Ascending aorta (tissue), 2 donors: ENCODE data around the gene TTC7B. TPM values are rescaled to one million over a fixed set of nuclear protein-coding genes. Genes with fewer than 3 reads are reported as not detected.
A peak's percentile ranks its signal among the peaks of the same experiment; 100 is the strongest.

ENCODE experiments used
- DNase-seq, 2 donors: peaks; one replicate each; pipeline ENCODE4 v3.0.0-alpha.2; 2019; ENCODE audit warnings: low spot score in 2 of 2
- H3K27ac ChIP-seq, 2 donors: fragments of 200-600 bp; sonication (generic); one replicate each; pipeline ENCODE4 v1.5.1; 2016 to 2017; ENCODE audit warnings: mild to moderate bottlenecking in 1 of 2
- H3K27me3 ChIP-seq: fragments of 200-600 bp; sonication (generic); one replicate; pipeline ENCODE4 v1.5.1; 2017
- H3K36me3 ChIP-seq, 2 donors: fragments of 200-600 bp; sonication (generic); one replicate each; pipeline ENCODE4 v1.5.1; 2016
- H3K4me1 ChIP-seq, 2 donors: fragments of 200-600 bp; sonication (generic); one replicate each; pipeline ENCODE4 v1.5.1; 2016 to 2017; ENCODE audit warnings: mild to moderate bottlenecking in 1 of 2
- H3K4me3 ChIP-seq, 2 donors: fragments of 200-600 bp; sonication (generic); one replicate each; pipeline ENCODE4 v1.5.1; 2016 to 2017; ENCODE audit warnings: mild to moderate bottlenecking in 1 of 2
- H3K9me3 ChIP-seq, 2 donors: fragments of 200-600 bp; sonication (generic); one replicate each; pipeline ENCODE4 v1.5.1; 2016
- intact Hi-C: fragments of 100-400 bp; cut with DNase I; formaldehyde crosslinking; loops from one replicate; pipeline ENCODE4 v1.15.1; 2023
- total RNA-seq: library from RNA; depleted of rRNA; stranded (reverse); fragments of >200 nt; gene quantifications from one replicate; pipeline ENCODE4 v1.1.0, GENCODE V29; 2016
- TF ChIP-seq, protein P1 (sequence below), 3 experiments: fragments of 200-600 bp in 2 of 3; fragments of 450-650 bp in 1 of 3; sonication (generic) in 2 of 3; IDR thresholded peaks; one replicate each; pipeline ENCODE4 v1.5.1; 2016 to 2019; ENCODE audit warnings: antibody characterized with exemption in 3 of 3, mild to moderate bottlenecking in 1 of 3, moderate library complexity in 1 of 3

The TTC7B gene
- total RNA-seq, 1 donor from 2014 or later: 18.5 TPM

DNA sequence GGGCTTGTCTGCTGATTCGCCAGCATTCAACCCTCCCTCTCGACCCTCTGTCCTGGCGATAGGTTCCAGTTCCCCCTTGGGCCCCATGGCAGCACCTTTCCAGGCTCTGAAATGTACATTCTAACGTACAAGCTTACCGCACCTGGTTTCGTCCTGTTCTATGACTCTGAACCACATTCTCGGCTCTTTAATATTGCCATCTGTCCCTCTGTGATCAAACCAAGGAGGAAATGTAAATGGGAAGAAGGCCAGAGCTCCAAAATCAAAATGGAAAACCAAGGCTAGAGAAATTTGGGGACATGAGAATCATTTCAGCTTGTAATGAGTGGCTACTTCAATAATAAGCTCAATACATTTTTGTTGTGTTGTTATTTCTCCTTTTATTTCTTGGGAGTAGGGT lies 117.2 kb downstream of the TTC7B start:
- no peak for DNase-seq
- H3K4me3 ChIP-seq: no peak overlapping the region
- intact Hi-C loops: loop anchor here (5.0 to 10.0 kb wide), 4 partner anchors 118 to 317 kb away; partner anchors contain the start of gene TTC7B
- H3K36me3 ChIP-seq: no peaks in the 10 kb centered on the region
- H3K27ac ChIP-seq: peak overlapping the region; percentile 76 to 86
- H3K4me1 ChIP-seq: peaks cover 12 to 25% of the 10 kb centered on the region in 2 donors
- no peaks in the 10 kb centered on the region for H3K27me3 ChIP-seq
- TF ChIP-seq, protein P1, sequence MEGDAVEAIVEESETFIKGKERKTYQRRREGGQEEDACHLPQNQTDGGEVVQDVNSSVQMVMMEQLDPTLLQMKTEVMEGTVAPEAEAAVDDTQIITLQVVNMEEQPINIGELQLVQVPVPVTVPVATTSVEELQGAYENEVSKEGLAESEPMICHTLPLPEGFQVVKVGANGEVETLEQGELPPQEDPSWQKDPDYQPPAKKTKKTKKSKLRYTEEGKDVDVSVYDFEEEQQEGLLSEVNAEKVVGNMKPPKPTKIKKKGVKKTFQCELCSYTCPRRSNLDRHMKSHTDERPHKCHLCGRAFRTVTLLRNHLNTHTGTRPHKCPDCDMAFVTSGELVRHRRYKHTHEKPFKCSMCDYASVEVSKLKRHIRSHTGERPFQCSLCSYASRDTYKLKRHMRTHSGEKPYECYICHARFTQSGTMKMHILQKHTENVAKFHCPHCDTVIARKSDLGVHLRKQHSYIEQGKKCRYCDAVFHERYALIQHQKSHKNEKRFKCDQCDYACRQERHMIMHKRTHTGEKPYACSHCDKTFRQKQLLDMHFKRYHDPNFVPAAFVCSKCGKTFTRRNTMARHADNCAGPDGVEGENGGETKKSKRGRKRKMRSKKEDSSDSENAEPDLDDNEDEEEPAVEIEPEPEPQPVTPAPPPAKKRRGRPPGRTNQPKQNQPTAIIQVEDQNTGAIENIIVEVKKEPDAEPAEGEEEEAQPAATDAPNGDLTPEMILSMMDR (IDR thresholded peaks at IDR 0.05): no peak
- no peaks in the 10 kb centered on the region for H3K9me3 ChIP-seq

DNA sequence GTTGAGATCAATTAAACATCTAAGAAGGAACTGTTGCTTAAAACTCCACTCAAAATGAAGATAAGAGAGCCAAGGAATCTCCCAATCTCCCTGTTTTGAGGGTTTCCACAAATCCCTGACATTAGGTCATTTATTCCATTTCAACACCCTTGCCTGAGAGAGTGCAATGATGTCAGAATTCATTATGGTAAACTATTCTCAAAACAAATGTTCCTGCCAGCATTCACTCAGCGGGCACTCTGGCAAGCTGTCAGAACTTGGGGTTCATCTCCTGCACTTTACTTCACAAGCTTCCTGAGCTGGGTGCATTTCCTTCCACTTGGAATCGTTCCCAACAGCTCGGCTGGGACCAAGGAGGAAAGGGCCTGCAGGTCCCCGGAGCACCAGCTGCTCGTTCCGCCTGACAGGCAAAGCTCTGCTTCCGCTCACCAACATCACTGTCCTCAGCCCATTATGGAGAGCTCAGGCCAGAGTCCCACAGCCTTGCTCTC lies 117.8 kb downstream of the TTC7B start:
- Histone ChIP-seq H3K36me3 (no peaks in the 10 kb centered on the region), H3K4me1 (peaks cover 12 to 25% of the 10 kb centered on the region in 2 donors), H3K4me3 (no peak overlapping the region), H3K9me3 (no peaks in the 10 kb centered on the region), H3K27me3 (no peaks in the 10 kb centered on the region), H3K27ac (peak overlapping the region; percentile 76 to 86)
- TF ChIP-seq, protein P1 (IDR thresholded peaks at IDR 0.05): no peak
- peak in 1 of 2 donors; percentile 79 for DNase-seq
- intact Hi-C loops: loop anchor here (5.0 to 10.0 kb wide), 4 partner anchors 119 to 316 kb away; partner anchors contain the start of gene TTC7B

DNA sequence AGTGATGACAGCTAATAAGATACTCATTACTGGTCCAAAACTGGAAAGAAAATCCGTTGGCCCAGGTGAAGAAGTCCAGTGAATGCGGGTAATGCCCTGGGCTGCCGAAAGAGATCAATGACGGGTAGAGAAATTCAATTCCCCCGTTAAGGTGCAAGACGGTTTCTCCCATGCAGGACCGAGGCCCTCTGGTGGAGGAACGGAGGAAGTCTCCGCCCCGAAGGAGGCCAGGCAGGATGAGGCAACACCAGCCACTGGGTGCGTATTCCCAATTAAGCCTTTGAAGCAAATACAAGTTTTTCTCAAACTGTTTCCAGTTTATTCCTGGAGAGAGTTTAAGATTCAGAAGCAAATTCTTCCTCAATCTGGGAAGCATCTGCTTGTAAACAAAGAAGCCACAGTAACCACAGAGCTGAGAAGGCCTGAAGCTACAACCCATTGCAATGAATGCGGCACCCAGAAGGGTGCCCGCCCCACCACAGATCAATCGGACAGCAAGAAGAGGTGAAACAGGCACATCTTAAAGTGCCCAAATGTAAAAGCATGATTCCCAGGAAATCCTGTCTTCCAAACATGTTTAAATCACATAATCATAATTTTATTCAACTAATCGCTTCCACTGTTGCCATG lies 118.5 kb downstream of the TTC7B start:
- Histone ChIP-seq H3K27ac (peak overlapping the region; percentile 76 to 86), H3K4me1 (peaks cover 12 to 25% of the 10 kb centered on the region in 2 donors), H3K27me3 (no peaks in the 10 kb centered on the region), H3K9me3 (no peaks in the 10 kb centered on the region), H3K4me3 (peak overlapping the region in 1 of 2 donors; percentile 28), H3K36me3 (no peaks in the 10 kb centered on the region)
- intact Hi-C loops: loop anchor here (1.0 to 10.0 kb wide), 8 partner anchors 23 to 395 kb away; partner anchors contain the start of gene TTC7B
- TF ChIP-seq, protein P1 (IDR thresholded peaks at IDR 0.05): peak; percentile 88 to 97 (median 95)
- peak; percentile 50 to 92 for DNase-seq

DNA sequence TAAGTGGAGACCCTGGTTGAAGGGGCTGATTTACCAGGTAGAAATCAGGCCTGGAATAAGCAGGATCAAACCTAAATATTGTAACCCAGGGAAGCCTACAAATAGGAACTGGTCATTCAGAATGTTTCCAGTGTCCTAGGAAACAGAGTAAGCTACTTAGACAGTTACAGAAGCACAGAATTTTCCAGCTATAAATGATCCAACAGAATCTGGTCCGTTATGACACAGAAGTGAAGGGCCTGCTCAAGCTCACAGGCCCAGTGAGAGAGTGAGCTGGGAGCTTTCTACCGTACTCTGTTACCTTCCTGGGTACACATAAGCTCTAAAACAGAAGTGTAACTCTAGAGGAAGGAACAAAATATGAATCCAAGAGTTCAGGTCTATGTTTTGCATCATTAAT lies 119.1 kb downstream of the TTC7B start:
- H3K27me3 ChIP-seq: no peaks in the 10 kb centered on the region
- DNase-seq: no peak
- H3K4me3 ChIP-seq: peak overlapping the region in 1 of 2 donors; percentile 28
- H3K9me3 ChIP-seq: no peaks in the 10 kb centered on the region
- H3K36me3 ChIP-seq: no peaks in the 10 kb centered on the region
- peak overlapping the region; percentile 76 to 86 for H3K27ac ChIP-seq
- intact Hi-C loops: loop anchor here (1.0 to 10.0 kb wide), 8 partner anchors 22 to 394 kb away; partner anchors contain the start of gene TTC7B
- TF ChIP-seq, protein P1 (IDR thresholded peaks at IDR 0.05): no peak
- H3K4me1 ChIP-seq: peaks cover 12 to 25% of the 10 kb centered on the region in 2 donors

DNA sequence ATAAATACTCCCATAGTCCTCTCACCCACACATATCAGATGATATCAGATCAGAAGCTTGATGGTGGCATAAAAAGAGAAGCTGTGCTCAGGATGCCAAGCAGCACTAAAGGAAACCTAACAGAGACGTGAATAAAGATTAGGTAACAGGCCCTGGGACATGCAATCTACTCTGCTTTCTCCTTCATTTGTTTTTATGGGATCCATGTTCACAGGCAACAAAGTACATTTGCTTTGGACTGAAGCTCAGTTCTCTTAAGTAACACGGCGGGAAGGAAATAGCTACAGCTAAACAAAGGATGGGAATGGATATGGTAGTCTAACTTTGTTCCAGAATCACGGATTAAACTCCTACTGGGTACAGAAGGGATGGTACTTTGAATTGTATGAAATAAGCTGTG lies 119.5 kb downstream of the TTC7B start:
- Histone ChIP-seq H3K4me3 (no peak overlapping the region), H3K9me3 (no peaks in the 10 kb centered on the region), H3K27me3 (no peaks in the 10 kb centered on the region), H3K36me3 (no peaks in the 10 kb centered on the region), H3K4me1 (peaks cover 12 to 25% of the 10 kb centered on the region in 2 donors), H3K27ac (peak overlapping the region; percentile 76 to 86)
- intact Hi-C loops: loop anchor here (1.0 to 10.0 kb wide), 8 partner anchors 22 to 394 kb away; partner anchors contain the start of gene TTC7B
- DNase-seq: no peak
- TF ChIP-seq, protein P1 (IDR thresholded peaks at IDR 0.05): no peak
